ENCODE measurements around the gene EFHC1. TPM values are rescaled to one million over a fixed set of nuclear protein-coding genes. Genes with fewer than 3 reads are reported as not detected.

EFHC1 gene
- total and polyA plus RNA-seq, 2 of the 13 experiments (the other 11 are each of a cell fraction or from before 2014, with no cell fraction given) = 23.4 to 29.5 TPM

DNA sequence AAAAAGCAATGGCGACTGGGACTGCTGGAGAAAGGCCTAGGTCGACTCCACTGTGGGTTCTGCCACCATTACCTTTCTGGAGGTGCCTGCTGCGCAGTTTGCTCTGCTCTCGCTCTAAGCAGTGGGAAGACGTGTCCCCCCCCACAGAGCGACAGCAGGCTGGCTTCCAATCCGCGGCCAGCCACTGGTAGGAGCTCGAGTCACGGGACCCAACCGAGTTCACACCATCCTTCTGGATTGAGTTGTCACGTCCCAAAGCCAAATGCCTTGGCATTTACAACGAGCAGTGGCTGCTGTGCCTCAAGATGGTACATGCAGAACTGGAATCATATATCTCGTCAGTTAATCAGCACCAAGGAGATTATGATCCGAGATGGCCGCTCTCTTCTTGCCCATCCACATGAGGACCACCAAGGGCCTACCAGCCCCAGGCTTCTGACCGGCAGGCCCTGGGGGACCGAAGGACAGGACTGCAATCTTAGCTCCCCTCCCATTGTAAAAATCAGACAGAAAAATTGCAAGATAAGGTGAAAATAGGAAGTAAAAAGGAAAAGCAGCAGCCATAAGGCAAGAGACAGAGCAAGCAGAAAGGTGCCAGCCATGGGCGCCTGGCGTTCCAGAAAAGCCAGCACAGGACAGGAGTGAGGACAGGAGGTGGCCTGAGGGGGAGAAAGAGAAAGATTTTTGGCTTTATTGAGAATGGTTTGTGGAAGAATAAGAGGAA is 82.3 kb downstream of the EFHC1 start:
- intact Hi-C loops (cut with micrococcal nuclease; ENCODE audit: unreplicated experiment) = loop anchor here (5.0 kb wide), 2 partner anchors 70 to 80 kb away; partner anchors contain the start of gene EFHC1
- Histone ChIP-seq H4K20me1 (ENCODE audit: insufficient read depth, low read length) (no peaks in the 10 kb centered on the region), H3K4me1 (ENCODE audit: insufficient read depth, low read length) (peaks cover 30% of the 10 kb centered on the region), H3K9ac (ENCODE audit: insufficient read depth, low read depth, low read length) (no peak overlapping the region), H3K27me3 (ENCODE audit: control insufficient read depth in 1 of 2, insufficient read depth in 2 of 2, low read length in 2 of 2) (no peaks in the 10 kb centered on the region), H3K79me2 (ENCODE audit: insufficient read depth, low read length) (no peaks in the 10 kb centered on the region), H3K36me3 (replicated peaks in 1 of 2; ENCODE audit: control insufficient read depth in 1 of 2, insufficient read depth in 2 of 2, low read length in 2 of 2) (peaks cover 24 to 58% of the 10 kb centered on the region in 2 experiments), H3K4me3 (replicated peaks in 1 of 3; ENCODE audit: insufficient read depth in 1 of 3, low read depth in 2 of 3, low read length in 3 of 3) (no peak overlapping the region), H3K9me3 (ENCODE audit: low read length) (no peaks in the 10 kb centered on the region), H3K27ac (ENCODE audit: extremely low read length, insufficient read depth, low read length) (no peak overlapping the region), H2AFZ (ENCODE audit: low read length) (no peak overlapping the region), H3K4me2 (ENCODE audit: low read depth, low read length) (no peak overlapping the region)
- POLR2A ChIA-PET = no interaction called here
- FAIRE-seq (no peak), ATAC-seq (no peak), DNase-seq (ENCODE audit: low spot score) (no peak)
- no TSS peak for BruUV-seq (replicated peaks)
- WGBS (ENCODE audit: low lambda C conversion rate) = 88% methylated on average over 20 of the region's 20 CpGs
- in situ Hi-C loops (cut with HindIII; ENCODE audit: extremely low pct_ligation_motif_present, low pct_unique_long_range_greater_than_20kb) = no loop called here
- TF ChIP-seq PAF1 (CRISPR knock-in tag; IDR thresholded peaks at IDR 0.05) = 0 out of 2 replicates have a peak, but pooled peaks have one; percentile 37
- TF ChIP-seq MAFK (conservative IDR thresholded peaks at IDR 0.05 in 1 of 2, IDR thresholded peaks at IDR 0.05 in 1 of 2; ENCODE audit: low read length in 2 of 2) = peak; percentile 31 to 58
- TF ChIP-seq ZNF790 (CRISPR knock-in tag; IDR thresholded peaks at IDR 0.05; ENCODE audit: borderline replicate concordance) = no peak
- no peak for TF ChIP-seq RARG (CRISPR knock-in tag; IDR thresholded peaks at IDR 0.05; ENCODE audit: low read depth)
- peak; percentile 2 for TF ChIP-seq RBM22 (optimal IDR thresholded peaks at IDR 0.05; ENCODE audit: low read length)
- TF ChIP-seq ZNF615 (CRISPR knock-in tag; IDR thresholded peaks at IDR 0.05; ENCODE audit: borderline replicate concordance) = no peak
- TF ChIP-seq ZNF326 (CRISPR knock-in tag; IDR thresholded peaks at IDR 0.05; ENCODE audit: borderline replicate concordance) = no peak
- TF ChIP-seq, protein P1, sequence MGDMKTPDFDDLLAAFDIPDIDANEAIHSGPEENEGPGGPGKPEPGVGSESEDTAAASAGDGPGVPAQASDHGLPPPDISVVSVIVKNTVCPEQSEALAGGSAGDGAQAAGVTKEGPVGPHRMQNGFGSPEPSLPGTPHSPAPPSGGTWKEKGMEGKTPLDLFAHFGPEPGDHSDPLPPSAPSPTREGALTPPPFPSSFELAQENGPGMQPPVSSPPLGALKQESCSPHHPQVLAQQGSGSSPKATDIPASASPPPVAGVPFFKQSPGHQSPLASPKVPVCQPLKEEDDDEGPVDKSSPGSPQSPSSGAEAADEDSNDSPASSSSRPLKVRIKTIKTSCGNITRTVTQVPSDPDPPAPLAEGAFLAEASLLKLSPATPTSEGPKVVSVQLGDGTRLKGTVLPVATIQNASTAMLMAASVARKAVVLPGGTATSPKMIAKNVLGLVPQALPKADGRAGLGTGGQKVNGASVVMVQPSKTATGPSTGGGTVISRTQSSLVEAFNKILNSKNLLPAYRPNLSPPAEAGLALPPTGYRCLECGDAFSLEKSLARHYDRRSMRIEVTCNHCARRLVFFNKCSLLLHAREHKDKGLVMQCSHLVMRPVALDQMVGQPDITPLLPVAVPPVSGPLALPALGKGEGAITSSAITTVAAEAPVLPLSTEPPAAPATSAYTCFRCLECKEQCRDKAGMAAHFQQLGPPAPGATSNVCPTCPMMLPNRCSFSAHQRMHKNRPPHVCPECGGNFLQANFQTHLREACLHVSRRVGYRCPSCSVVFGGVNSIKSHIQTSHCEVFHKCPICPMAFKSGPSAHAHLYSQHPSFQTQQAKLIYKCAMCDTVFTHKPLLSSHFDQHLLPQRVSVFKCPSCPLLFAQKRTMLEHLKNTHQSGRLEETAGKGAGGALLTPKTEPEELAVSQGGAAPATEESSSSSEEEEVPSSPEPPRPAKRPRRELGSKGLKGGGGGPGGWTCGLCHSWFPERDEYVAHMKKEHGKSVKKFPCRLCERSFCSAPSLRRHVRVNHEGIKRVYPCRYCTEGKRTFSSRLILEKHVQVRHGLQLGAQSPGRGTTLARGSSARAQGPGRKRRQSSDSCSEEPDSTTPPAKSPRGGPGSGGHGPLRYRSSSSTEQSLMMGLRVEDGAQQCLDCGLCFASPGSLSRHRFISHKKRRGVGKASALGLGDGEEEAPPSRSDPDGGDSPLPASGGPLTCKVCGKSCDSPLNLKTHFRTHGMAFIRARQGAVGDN (CRISPR knock-in tag; IDR thresholded peaks at IDR 0.05) = peak; percentile 18; the same call in 1 of the 2 replicates
- CTCF ChIA-PET (ENCODE audit: low intra/inter-chr PET ratio, low total read pairs) = no interaction called here
